GM19455 (cell line): Measurements from ENCODE around the gene FREY1.

Source experiments
- ATAC-seq: cut with Tn5 transposase; IDR thresholded peaks from one replicate; pipeline ENCODE4 v1.9.1; 2021; ENCODE audit not compliant: unreplicated experiment

Gene FREY1

GRCh38 chr11:45906965-45907611 is at the start of gene FREY1:
Gene FREY1 (minus strand): TSS chr11:45907271. CDS start chr11:45907245, 26 bp downstream.
- ATAC-seq, result no peak

GRCh38 chr11:45949992-45950407 is 42.9 kb upstream of the FREY1 start:
- ATAC-seq, result no peak

DNA sequence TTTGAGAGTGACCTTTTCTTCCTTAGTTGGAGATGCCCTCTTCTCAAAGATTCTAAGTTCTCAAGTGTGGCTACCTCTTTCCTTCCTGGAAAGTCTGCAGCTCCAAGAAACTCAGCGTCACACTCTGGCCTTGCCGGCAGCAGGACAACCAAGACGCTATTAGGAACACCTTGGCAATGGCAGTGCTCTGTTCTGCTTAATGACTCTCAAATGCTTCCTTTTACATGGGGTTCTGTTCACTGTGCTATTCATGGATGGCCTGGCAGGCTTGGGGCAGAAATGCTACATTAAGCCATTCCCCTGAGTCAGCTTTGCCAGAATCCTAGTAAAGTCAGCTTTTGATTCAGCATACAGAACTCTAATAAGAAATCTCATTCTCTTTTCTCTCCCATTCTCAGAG is 41.3 kb upstream of the FREY1 start:
- ATAC-seq, result no peak

GRCh38 chr11:45947885-45948284 is 40.8 kb upstream of the FREY1 start:
- ATAC-seq, result no peak

DNA sequence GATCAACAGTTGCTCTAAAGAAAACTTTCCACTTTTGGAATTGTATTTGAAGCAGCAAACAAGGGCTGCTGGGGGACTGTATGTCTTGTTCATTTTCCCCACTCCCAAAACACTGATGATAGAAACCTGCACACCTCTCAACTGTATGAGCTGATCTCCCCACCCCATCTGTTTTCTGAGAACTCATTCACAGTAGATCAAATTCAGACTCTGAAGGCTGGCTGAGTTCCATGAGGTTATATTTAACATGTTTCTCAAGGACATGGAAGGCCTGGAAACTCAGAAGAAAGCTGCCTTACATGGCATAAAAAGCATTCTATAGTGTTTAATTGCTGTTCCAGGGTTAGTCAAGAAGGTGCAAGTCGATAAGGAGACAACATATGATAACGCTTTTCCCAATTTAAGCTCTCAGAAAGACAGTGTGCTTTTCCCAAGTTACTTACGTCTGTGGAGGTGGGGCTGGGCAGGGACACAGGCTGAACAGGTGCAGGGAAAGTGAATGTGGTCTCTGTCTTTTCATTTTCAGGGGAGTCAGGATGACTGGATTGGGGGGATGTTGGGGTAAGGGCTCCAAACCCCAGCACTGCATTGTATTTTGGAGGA is 38.4 kb upstream of the FREY1 start:
- ATAC-seq, result no peak

- no peak for ATAC-seq
These were observed 35.3 kb upstream of the FREY1 start for GRCh38 chr11:45942381-45942780.

- ATAC-seq, result no peak
These were observed 34.2 kb upstream of the FREY1 start for GRCh38 chr11:45941285-45941684.

DNA sequence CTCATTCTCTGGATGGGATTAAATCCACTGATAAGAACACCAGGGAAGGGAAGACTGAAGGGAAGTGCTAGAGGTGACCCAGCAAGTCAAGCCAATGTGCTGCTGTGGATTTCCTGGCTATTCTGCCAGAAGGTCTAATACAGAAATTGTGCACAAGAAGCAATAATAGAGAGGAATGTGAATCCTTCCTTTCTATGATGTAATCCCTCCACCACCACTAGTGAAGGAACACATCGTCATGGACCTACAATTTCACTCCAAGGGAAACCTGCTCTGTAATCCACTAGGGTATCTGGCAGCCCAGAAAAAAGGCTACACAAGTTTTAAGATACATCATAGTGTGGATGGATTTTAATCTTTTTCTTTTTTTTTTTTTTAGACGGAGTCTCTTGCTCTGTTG is 32.8 kb upstream of the FREY1 start:
- no peak for ATAC-seq

- no peak for ATAC-seq
These were observed 30.8 kb upstream of the FREY1 start for GRCh38 chr11:45937916-45938315.

DNA sequence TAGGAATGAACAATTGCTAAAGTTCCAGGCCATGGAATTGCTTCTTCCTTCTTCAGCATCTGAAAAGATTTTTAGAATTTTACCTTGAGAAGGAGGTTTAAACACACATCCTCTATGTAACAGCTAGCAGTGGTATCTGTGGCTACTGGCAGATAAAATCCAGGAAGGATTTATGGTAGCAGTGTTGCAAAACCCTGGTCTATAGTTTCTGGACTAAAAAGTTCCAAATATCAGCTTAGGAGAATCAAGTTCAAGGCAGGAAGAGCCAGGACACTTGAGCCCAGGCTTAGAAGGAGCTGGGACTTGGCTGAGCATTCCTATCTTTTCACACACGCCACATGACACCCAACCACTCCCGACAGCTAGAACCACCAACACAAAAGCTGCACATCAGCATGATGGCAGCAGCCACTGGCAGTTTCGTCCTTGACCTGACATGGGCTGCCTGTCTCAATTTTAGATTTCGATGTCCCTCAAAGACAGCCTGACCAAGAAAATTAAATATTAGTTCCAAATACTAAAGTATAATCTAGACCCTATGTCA is 29.5 kb upstream of the FREY1 start:
- no peak for ATAC-seq

DNA sequence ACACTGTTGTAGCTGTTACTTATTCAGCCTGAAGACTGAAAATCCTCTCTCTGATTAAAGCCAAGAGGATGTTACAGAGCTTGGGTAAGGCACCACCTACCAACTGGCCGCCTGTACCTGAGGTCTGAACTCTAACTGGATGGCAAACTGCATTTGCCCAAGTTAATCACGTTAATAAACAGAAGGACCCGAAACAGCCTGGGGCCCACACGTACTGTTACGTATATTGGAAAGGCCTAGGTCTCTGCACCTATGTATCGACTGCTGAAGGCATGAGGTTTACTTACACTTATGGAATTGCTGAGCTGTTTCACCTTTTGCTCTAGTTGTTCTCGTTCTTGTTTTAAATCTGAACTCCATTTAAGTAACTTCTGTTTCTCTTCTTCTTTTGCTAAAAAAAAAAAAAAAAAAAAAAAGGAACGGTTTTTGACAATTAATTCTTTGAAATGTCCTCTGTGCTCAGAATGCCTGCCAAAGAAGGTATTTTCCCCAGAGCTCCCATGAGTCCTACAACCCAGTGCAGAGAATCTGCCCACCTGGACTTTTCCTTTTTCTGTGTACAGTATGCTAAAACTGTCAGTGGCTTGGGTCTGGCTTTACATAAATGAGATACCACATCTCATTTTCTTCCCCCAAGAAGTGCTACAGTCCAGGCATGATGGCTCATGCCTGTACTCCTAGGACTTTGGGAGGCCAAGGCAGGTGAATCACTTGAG is 28.4 kb upstream of the FREY1 start:
- no peak for ATAC-seq

DNA sequence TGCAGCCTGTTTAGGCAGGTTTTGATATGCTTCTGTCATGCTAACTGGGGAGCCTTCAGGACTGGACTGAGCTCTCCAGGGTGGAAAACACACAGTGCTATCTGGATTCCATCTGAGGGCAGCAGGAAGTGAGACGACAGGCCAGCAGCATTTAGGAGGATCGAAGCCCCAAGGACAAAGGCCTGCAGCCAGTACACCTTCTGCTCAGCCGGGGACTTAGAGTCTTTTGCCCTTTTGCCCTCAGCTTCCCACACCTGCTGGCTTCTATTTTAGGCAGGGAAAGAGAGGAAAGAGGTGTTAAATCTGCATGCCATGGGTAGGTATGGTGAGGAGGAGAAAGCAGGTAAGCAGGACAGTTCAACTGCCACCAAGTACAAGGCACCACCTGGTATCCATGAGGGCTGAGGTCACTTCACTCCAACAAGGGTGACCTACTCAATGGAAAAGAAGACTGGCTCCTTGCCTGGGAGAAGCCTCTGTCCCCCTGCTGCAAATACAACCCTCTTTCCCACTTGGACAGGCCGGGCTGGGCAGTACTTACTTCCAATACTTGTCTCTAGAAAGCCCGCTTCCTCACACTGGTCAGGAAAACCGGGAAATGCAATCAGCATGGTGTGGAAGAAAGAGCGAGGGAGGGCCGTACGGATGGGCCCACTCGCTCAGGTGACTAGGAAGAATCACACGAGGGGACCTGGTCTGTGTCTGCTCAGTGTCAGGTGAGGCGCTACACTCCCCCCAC is 27.7 kb upstream of the FREY1 start:
- no peak for ATAC-seq

DNA sequence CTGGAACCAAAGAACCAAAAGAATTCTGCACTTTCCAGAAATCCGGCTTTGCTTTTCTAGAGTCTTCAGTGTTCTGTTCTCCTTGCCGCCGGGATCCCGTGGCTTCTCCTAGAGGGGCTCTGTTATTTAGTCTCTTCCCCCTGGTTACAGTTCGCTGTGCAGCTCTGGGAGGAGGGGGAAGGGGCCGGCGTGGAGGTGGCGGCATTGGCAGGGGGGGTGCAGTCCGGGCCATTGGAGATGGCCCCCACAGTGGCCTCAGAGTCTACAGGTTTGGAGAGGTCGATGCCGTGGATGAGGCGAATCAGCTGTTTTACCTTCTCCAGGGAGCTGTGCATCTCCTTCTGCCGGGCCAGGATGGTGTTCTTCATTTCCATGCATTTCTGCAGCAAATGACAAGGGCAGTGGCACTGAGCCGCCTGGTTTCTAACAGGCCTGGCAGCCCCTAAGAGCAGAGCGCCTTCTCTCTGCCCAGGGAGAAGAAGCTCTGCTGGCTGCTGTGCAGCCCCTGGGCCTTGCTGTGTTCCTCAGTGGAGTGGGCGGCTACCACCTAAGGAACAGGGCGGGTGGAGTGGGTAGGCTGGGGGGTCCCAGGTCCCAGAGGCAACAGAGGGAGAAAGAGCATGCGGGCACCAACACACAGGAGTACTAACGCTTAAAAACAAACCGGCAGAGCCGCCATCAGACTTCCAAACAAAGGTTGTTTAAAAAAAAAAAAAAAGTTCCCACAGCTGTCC is 26.9 kb upstream of the FREY1 start:
- no peak for ATAC-seq

GRCh38 chr11:45933131-45933831 is 26.2 kb upstream of the FREY1 start:
- no peak for ATAC-seq

GRCh38 chr11:45932217-45932616 is 25.1 kb upstream of the FREY1 start:
- no peak for ATAC-seq

DNA sequence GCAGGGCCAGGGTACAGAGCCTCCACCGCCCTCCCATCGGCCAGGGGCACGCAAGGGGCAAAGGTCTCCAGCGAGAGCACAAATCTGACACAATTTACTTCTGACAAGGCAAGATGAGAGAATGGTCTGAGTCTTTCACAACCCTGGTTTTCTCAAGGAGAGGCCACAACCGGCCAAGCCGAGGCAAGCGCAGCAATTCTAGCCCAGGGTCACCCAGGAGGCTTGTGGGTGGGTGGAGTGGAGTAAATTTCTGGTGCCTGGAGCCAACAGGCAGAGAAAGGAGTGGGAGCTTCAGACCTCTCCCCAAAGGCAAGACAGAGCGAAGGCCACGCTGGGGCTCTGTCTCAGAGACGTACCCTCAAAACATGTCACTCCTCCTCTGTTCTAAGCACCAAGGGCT is 24.7 kb upstream of the FREY1 start:
- no peak for ATAC-seq

DNA sequence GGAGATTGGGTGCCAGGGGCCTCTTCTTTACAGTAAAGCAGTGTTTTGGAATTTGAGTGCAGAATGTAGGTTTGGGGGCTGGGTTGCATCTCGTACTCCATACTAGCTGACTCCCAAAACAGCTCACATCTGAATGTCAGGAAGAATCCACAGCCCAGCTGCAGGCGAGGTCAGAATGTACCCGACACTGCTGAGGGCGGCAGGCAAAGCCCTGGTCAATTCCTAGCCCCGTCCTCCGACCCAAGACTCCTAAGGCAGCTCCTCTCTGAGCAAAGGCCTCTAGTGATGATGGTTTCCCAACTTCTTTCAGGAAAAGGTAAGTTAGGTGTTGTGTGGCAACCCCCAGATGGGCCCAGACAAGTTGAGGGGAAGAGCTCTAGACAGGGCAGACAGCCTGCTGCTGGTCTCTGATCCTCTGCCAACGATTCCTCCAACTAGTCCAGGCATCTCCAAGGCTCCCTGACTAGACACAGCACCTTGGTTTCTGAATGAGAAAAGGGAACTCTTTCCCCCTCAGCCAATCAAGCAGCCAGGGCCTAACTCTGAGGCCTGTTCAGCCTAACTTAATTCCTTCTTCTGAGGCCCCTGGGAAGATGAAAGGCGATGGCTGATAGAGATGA is 24.0 kb upstream of the FREY1 start:
- ATAC-seq, result no peak

- peak; percentile 92 for ATAC-seq
These were observed 23.1 kb upstream of the FREY1 start for GRCh38 chr11:45930031-45930794.

- no peak for ATAC-seq
These were observed 22.5 kb upstream of the FREY1 start for GRCh38 chr11:45929486-45930030.
